ENCODE measurements around the gene SCIMP.
A peak's percentile ranks its signal among the peaks of the same experiment; 100 is the strongest.
"Not testable (repeated sequence)": the region's sequence is repeated elsewhere in the genome, so short reads cannot be mapped to it uniquely, and the experiment has no call there.

Gene SCIMP

DNA sequence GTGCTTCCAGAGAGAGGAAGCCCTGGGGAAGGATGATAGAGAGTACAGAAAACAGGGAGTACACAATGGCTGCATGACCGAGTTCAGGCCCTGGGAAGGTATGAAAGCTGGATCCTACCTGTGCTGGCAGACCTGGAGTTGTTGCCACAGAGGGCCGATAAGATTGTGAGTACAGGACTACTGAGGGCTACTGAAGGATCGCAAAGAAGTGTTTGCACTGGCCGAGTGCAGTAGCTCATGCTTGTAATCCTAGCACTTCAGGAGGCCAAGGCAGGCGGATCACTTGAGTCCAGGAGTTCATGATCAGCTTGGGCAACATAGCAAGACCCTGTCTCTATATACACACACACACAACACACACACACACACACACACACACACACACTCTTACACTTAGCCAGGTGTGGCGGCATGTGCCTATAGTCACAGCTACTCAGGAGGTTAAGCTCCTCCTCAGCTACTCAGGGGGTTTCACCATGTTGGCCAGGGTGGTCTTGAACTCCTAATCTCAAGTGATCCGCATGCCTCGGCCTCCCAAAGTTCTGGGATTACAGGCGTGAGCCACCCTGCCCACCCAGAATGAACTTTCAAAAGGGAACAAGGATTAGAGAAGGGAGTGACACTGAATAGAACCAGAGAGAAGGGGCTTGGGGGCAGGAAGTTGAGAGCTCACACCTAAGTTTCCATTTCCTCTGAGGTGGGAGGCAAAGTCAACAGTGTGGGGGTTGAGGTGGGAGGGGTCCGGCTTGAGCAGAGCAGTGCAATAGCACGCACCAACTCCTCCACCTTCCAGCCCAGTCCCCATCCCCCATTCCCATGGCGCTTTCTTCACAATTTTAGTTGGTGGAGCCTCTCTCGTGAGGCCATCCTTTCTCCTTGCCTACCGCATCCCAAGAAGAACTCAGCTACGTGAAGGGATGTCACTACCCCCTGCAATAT, 7.5 kb downstream of the SCIMP start:
- Mint-ChIP-seq H3K36me3 (ENCODE audit: low read depth) (peaks cover 40% of the 10 kb centered on the region), H3K4me1 (no peaks in the 10 kb centered on the region), H3K27ac (no peak overlapping the region), H3K27me3 (ENCODE audit: low read depth) (no peaks in the 10 kb centered on the region), H3K4me3 (no peak overlapping the region), H3K9me3 (no peaks in the 10 kb centered on the region)
- TF ChIP-seq CTCF (IDR thresholded peaks at IDR 0.05; ENCODE audit: unreplicated experiment in 3 of 3) = no peak

- no peak for TF ChIP-seq CTCF (IDR thresholded peaks at IDR 0.05; ENCODE audit: unreplicated experiment in 3 of 3)
- no peaks in the 10 kb centered on the region for H3K4me1 Mint-ChIP-seq
- no peaks in the 10 kb centered on the region for H3K9me3 Mint-ChIP-seq
- peak overlapping the region in 2 of 3 experiments; percentile 14 to 86 for H3K27ac Mint-ChIP-seq
- H3K36me3 Mint-ChIP-seq (ENCODE audit: low read depth) = peaks cover 45% of the 10 kb centered on the region
- H3K4me3 Mint-ChIP-seq = no peak overlapping the region
- no peaks in the 10 kb centered on the region for H3K27me3 Mint-ChIP-seq (ENCODE audit: low read depth)
Measured at GRCh38 chr17:5225668-5226457, 8.8 kb downstream of the SCIMP start.

GRCh38 chr17:5221912-5222311, 12.7 kb downstream of the SCIMP start:
- not testable (repeated sequence) for H3K9me3 Mint-ChIP-seq; H3K4me3 Mint-ChIP-seq; H3K4me1 Mint-ChIP-seq; H3K27me3 Mint-ChIP-seq (ENCODE audit: low read depth); H3K27ac Mint-ChIP-seq
- H3K36me3 Mint-ChIP-seq (ENCODE audit: low read depth) = peaks cover 33% of the 10 kb centered on the region

DNA sequence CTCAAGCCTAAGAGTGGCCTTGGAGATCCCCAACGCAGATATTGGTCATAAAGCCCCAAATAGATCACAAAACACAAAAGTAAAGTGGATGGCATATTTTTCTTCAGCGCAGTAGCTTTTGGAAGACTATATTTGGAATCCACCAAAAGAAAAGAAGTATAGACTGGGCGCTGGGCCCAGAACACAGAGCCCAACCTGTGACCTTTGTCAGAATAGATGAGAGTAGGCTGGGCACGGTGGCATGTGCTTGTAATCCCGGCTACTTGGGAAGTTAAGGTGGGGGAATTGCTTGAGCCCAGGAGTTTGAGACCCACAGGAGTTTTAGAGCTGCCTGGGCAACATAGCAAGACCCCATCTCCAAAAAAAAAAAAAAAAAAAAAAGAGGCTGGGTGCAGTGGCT, 14.6 kb downstream of the SCIMP start:
- Mint-ChIP-seq H3K27ac (no peak overlapping the region), H3K4me3 (no peak overlapping the region), H3K27me3 (ENCODE audit: low read depth) (no peaks in the 10 kb centered on the region), H3K36me3 (ENCODE audit: low read depth) (peaks cover 33% of the 10 kb centered on the region), H3K4me1 (no peaks in the 10 kb centered on the region), H3K9me3 (no peaks in the 10 kb centered on the region)
- no peak for TF ChIP-seq CTCF (IDR thresholded peaks at IDR 0.05; ENCODE audit: unreplicated experiment in 3 of 3)

DNA sequence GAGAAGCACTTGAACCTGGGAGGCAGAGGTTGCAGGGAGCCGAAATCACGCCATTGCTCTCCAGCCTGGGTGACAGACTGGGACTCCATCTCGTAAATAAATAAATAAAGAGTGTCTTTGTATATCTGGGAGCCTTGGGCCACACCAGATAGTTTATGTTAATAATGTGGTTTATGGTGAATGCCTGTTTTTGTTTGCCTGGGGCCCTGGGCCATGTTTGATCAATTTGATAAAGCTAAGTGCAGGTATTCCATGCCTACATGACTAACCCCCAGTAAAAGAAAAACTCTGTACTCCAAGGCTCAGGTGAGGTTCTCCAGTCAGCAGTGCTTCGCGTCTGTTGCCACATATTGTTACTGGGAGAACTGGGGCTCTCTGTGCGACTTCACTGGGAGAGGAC, 15.1 kb downstream of the SCIMP start:
- no peaks in the 10 kb centered on the region for H3K9me3 Mint-ChIP-seq
- H3K36me3 Mint-ChIP-seq (ENCODE audit: low read depth) = peaks cover 33% of the 10 kb centered on the region
- no peaks in the 10 kb centered on the region for H3K4me1 Mint-ChIP-seq
- H3K4me3 Mint-ChIP-seq = no peak overlapping the region
- no peak for TF ChIP-seq CTCF (IDR thresholded peaks at IDR 0.05; ENCODE audit: unreplicated experiment in 3 of 3)
- no peaks in the 10 kb centered on the region for H3K27me3 Mint-ChIP-seq (ENCODE audit: low read depth)
- H3K27ac Mint-ChIP-seq = no peak overlapping the region

GRCh38 chr17:5217562-5217961, 17.1 kb downstream of the SCIMP start:
- H3K27me3 Mint-ChIP-seq (ENCODE audit: low read depth); H3K4me3 Mint-ChIP-seq; H3K27ac Mint-ChIP-seq; H3K4me1 Mint-ChIP-seq; H3K9me3 Mint-ChIP-seq: not testable (repeated sequence)
- H3K36me3 Mint-ChIP-seq (ENCODE audit: low read depth) = peaks cover 32% of the 10 kb centered on the region

Data from nephron (organoid).